DOHH2 (cell line): Measurements from ENCODE around the gene CNIH2.

ENCODE experiments used
- EZH2phosphoT487 ChIP-seq: fragments of 200-600 bp; sonication (generic); IDR thresholded peaks from 2 replicates; pipeline ENCODE4 v1.6.1; 2017; ENCODE audit warnings: borderline replicate concordance, mild to moderate bottlenecking, antibody characterized with exemption, low read length, moderate library complexity, mixed read lengths
- TF ChIP-seq, protein P1 (sequence below): fragments of 200-600 bp; sonication (generic); IDR thresholded peaks from one replicate; pipeline ENCODE4 v1.5.1; 2014; ENCODE audit warnings: antibody characterized with exemption, mild to moderate bottlenecking, low read depth, low read length; ENCODE audit not compliant: poor library complexity, severe bottlenecking

DNA sequence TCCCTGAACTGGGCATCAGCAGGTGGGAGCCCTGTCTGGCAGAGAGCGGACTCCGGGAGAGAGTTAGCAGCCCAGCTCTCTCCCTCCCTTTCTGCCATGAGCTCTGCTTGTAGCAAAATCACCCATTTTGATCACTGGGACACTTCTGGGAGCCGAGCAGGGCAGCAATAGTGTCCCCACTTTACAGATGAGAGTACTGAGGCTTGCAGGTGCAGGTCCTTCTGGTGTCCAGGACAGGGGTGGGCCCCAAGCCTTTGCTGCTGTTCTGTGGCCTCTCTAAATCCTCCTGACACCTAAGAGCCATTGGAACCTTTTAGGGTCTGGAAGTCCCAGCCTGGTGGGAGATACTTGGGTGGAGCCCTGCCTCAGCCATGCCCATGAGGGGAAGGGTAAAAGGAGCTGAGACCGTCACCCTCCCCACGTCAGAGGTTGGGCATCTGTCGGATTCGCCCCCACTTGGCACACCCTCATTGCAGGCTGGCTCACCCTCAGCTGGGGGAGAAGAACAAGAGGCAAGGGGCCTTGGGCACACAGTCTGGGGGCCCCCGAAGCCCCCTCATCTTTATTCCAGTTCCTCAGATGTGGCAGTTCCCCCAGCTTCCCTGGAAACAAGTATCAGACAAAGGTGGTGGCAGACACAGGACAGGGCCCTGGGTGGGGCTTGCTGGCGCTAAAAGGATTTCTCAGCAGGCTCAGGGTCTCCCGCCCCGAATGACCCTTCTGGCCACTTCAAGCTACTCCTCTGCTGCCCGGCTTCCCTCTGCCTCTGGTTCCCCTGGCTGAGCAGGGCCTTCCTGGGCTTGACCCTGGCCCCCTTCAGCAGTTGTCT, 53.8 kb downstream of the CNIH2 start:
- TF ChIP-seq, protein P1, sequence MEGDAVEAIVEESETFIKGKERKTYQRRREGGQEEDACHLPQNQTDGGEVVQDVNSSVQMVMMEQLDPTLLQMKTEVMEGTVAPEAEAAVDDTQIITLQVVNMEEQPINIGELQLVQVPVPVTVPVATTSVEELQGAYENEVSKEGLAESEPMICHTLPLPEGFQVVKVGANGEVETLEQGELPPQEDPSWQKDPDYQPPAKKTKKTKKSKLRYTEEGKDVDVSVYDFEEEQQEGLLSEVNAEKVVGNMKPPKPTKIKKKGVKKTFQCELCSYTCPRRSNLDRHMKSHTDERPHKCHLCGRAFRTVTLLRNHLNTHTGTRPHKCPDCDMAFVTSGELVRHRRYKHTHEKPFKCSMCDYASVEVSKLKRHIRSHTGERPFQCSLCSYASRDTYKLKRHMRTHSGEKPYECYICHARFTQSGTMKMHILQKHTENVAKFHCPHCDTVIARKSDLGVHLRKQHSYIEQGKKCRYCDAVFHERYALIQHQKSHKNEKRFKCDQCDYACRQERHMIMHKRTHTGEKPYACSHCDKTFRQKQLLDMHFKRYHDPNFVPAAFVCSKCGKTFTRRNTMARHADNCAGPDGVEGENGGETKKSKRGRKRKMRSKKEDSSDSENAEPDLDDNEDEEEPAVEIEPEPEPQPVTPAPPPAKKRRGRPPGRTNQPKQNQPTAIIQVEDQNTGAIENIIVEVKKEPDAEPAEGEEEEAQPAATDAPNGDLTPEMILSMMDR, result no peak
- TF ChIP-seq EZH2phosphoT487, result no peak
